WERI-Rb-1 (cell line): Measurements from ENCODE around the gene DLGAP4.
"Not testable (repeated sequence)": the region's sequence is repeated elsewhere in the genome, so short reads cannot be mapped to it uniquely, and the experiment has no call there.

Source experiments
- DNase-seq: peaks from one replicate; pipeline ENCODE4 v3.0.0-alpha.2; 2020
- H3K27ac ChIP-seq: fragments of 250-450 bp; sonication (Bioruptor Pico); 2 replicates; pipeline ENCODE4 v1.5.1; 2020; ENCODE audit warnings: mild to moderate bottlenecking, moderate library complexity
- H3K27me3 ChIP-seq: fragments of 250-450 bp; sonication (Bioruptor Pico); 2 replicates; pipeline ENCODE4 v1.5.1; 2021; ENCODE audit warnings: mild to moderate bottlenecking, low read depth, moderate library complexity; ENCODE audit not compliant: insufficient read depth, severe bottlenecking
- H3K36me3 ChIP-seq: fragments of 250-450 bp; sonication (Bioruptor Pico); 2 replicates; pipeline ENCODE4 v1.5.1; 2020; ENCODE audit warnings: mild to moderate bottlenecking, moderate library complexity
- H3K4me3 ChIP-seq: 2 replicates; pipeline ENCODE4 v1.5.1; 2011; ENCODE audit warnings: low read depth, mild to moderate bottlenecking, control low read depth, low read length
- H3K9me3 ChIP-seq: fragments of 250-450 bp; sonication (Bioruptor Pico); 2 replicates; pipeline ENCODE4 v1.5.1; 2021; ENCODE audit warnings: mild to moderate bottlenecking, moderate library complexity; ENCODE audit not compliant: severe bottlenecking
- TF ChIP-seq, protein P1 (sequence below): IDR thresholded peaks from 2 replicates; pipeline ENCODE4 v1.5.1; 2011; ENCODE audit warnings: low read depth, mild to moderate bottlenecking, control low read depth, inconsistent platforms, low read length

The DLGAP4 gene

DNA sequence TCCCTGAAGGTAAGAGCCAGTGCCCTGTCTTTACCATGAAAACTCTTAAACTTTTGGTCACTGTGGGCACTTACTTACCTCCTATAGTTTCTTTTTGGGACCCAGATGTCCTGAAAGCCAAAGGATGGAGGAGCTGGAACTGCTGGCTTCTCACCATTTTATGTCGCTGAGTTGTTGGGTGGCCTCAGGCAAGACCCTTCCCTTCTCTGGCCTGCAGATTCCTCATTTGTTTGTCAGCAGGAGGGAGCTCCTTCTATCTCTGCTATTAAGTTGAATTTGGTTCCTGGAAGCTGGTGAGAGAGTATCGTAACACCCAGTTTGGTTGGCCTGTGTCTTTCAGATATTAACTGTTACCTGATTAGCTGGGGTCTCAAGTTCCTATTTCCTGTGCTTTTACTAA is 167.0 kb downstream of the DLGAP4 start:
- DNase-seq = no peak
- no peaks in the 10 kb centered on the region for H3K9me3 ChIP-seq
- H3K27ac ChIP-seq = no peak overlapping the region
- H3K4me3 ChIP-seq = no peak overlapping the region
- TF ChIP-seq, protein P1, sequence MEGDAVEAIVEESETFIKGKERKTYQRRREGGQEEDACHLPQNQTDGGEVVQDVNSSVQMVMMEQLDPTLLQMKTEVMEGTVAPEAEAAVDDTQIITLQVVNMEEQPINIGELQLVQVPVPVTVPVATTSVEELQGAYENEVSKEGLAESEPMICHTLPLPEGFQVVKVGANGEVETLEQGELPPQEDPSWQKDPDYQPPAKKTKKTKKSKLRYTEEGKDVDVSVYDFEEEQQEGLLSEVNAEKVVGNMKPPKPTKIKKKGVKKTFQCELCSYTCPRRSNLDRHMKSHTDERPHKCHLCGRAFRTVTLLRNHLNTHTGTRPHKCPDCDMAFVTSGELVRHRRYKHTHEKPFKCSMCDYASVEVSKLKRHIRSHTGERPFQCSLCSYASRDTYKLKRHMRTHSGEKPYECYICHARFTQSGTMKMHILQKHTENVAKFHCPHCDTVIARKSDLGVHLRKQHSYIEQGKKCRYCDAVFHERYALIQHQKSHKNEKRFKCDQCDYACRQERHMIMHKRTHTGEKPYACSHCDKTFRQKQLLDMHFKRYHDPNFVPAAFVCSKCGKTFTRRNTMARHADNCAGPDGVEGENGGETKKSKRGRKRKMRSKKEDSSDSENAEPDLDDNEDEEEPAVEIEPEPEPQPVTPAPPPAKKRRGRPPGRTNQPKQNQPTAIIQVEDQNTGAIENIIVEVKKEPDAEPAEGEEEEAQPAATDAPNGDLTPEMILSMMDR = no peak
- no peaks in the 10 kb centered on the region; the same call in none of the 2 replicates for H3K36me3 ChIP-seq
- H3K27me3 ChIP-seq = no peaks in the 10 kb centered on the region

DNA sequence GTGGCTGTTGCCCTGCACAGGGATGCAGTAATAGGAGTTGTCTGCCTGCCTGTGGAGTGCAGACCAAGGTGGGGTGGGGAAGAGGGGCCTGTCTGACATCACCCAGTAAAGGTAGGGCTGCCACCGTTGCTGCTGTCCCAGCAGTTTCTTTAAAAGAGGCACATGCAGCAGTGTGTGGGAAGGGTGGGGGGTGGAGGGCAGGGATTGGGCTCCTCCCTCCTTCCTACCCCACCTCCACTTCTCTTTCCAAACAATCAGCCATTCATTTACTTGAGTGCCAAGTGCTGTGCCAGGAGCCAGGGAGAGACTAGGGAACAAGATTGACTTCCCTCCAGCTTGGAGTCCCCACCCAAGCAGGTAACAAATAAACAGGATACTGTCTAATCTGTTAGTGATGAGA is 168.4 kb downstream of the DLGAP4 start:
- no peak for DNase-seq
- H3K9me3 ChIP-seq = no peaks in the 10 kb centered on the region
- H3K27ac ChIP-seq = no peak overlapping the region
- H3K36me3 ChIP-seq = no peaks in the 10 kb centered on the region; the same call in none of the 2 replicates
- TF ChIP-seq, protein P1 = no peak
- no peak overlapping the region for H3K4me3 ChIP-seq
- no peaks in the 10 kb centered on the region for H3K27me3 ChIP-seq

DNA sequence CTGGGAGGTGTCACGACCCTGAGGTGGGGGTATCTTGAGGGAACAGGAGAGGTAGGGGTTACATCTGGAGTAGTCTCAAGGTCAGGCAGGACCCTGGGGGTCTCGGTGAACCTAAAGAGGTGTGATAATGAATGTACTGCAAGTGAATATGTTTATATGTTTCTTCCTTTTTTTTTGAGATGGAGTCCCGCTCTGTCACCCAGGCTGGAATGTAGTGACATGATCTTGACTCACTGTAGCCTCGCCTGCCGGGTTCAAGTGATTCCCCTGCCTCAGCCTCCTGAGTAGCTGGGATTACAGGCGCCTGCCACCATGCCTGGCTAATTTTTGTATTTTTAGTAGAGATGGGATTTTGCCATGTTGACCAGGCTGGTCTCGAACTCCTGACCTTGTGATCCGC is 168.9 kb downstream of the DLGAP4 start:
- not testable (repeated sequence) for DNase-seq, H3K27ac ChIP-seq, H3K36me3 ChIP-seq, H3K27me3 ChIP-seq, H3K9me3 ChIP-seq, H3K4me3 ChIP-seq

DNA sequence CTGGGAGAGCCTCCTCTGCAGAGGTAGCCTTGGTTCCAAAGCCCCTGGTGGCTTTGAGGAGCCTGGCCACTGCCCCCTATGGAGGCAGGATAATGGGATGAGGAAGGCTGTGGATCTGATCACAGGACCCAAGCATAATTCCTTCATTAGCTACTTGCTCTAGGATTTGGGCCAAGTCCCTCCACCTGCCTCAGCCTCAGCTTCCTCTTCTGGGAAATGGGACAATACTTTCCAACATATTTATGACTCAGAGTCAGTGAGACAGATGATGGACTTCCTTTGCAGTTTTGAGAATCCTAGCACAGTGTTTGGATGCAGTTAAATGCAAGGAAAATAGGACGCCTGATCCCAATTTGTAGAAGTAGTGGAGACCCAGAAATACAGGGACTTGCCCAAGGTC is 171.3 kb downstream of the DLGAP4 start:
- DNase-seq = no peak
- Histone ChIP-seq H3K36me3 (no peaks in the 10 kb centered on the region; the same call in none of the 2 replicates), H3K27me3 (no peaks in the 10 kb centered on the region), H3K27ac (no peak overlapping the region), H3K9me3 (no peaks in the 10 kb centered on the region), H3K4me3 (no peak overlapping the region)
- TF ChIP-seq, protein P1 = no peak

DNA sequence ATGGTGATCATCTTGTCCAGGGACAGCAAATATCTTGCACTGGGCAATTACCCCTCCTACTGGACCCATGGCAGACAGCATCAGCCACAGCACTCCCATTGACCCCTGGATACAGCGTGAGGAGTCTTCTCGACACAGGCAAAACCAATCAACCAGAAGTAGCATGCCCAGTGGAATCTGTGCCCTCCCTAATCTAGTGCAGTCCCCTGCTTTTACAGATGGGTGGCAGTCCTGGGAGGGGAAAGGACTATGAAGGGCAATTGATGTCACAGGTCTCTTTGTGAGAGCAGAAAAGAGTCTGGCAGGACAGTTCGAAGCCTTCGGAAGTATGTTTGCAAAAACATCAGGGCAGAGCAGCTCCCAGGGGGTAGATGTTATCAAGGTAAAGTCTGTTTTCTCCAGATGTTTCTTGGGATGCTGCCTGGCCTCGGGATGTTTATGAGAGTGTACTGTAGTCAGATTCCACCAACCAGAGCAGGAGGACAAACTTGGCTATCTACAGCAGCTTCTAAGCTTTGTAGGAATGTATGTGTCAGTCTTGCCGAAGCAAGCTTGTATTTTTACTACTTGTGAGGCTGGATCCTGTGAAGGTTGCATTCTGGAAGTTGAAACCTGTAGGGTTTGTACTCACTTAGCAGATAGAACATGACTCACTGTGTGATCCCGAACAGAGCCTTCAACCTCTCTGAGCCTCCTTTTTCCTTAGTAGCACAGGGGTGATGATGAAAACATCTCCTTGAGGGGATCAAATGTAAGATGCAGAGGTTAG is 172.2 kb downstream of the DLGAP4 start:
- no peaks in the 10 kb centered on the region; the same call in none of the 2 replicates for H3K36me3 ChIP-seq
- no peaks in the 10 kb centered on the region for H3K9me3 ChIP-seq
- H3K27ac ChIP-seq = no peak overlapping the region
- TF ChIP-seq, protein P1 = no peak
- H3K4me3 ChIP-seq = no peak overlapping the region
- H3K27me3 ChIP-seq = no peaks in the 10 kb centered on the region
- DNase-seq = no peak

DNA sequence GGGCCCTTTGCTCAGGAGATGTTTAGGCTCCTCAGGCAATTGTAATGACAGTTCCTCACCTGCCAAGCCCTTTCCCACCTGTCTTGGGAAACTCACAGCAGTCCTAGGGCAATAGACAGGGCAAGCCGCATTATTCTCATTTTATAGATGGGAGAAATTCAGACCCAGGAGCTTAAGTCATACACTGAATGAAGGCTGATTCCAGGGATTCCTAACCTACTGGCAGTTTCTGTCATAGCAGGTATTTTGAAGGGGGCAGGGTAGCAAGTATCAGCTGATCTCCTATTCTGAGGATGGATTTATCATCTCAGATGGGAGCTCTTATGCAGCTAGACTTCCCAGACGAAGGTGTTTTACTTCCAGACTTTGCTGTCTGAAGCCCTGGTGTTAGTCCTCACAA is 173.8 kb downstream of the DLGAP4 start:
- Histone ChIP-seq H3K36me3 (no peaks in the 10 kb centered on the region; the same call in none of the 2 replicates), H3K27ac (no peak overlapping the region)
- no peak for DNase-seq

More for the DNA sequence above, 173.8 kb downstream of the DLGAP4 start:
- no peak overlapping the region for H3K4me3 ChIP-seq
- TF ChIP-seq, protein P1 = no peak
- H3K27me3 ChIP-seq = no peaks in the 10 kb centered on the region
- no peaks in the 10 kb centered on the region for H3K9me3 ChIP-seq
